K562 (cell line): ENCODE measurements around the gene SHANK1. TPM values are rescaled to one million over a fixed set of nuclear protein-coding genes. Genes with fewer than 3 reads are reported as not detected.
A peak's percentile ranks its signal among the peaks of the same experiment; 100 is the strongest.

Experiments used
- ESRRB ChIP-seq: fragments of 250-450 bp; sonication (Bioruptor Pico); IDR thresholded peaks from 2 replicates; pipeline ENCODE4 v1.5.0; 2020; ENCODE audit warnings: mild to moderate bottlenecking, moderate library complexity, borderline replicate concordance
- MIER1 ChIP-seq: fragments of 450-650 bp; IDR thresholded peaks from 2 replicates; pipeline ENCODE4 v1.6.1; 2016; ENCODE audit warnings: antibody characterized with exemption, mild to moderate bottlenecking, low read depth
- NRF1 ChIP-seq, 2 experiments: fragments of 450-650 bp; IDR thresholded peaks in 1 of 2; conservative IDR thresholded peaks in 1 of 2; 2 replicates each; pipeline ENCODE4 v1.6.1; 2014; ENCODE audit warnings: mild to moderate bottlenecking in 2 of 2
- PCBP1 ChIP-seq: fragments of 200-400 bp; formaldehyde crosslinking; IDR thresholded peaks from 2 replicates; pipeline ENCODE4 v1.6.1; 2018; ENCODE audit warnings: mild to moderate bottlenecking, low read depth, low read length; ENCODE audit not compliant: poor library complexity, severe bottlenecking
- PRMT5 ChIP-seq: sonication (generic); formaldehyde crosslinking; IDR thresholded peaks from 2 replicates; pipeline ENCODE4 v1.5.0; 2020; ENCODE audit warnings: missing genetic modification reagents
- TAF15 ChIP-seq: fragments of 200-400 bp; formaldehyde crosslinking; IDR thresholded peaks from 2 replicates; pipeline ENCODE4 v1.6.1; 2017; ENCODE audit warnings: mild to moderate bottlenecking, low read depth, low read length, moderate library complexity
- polyA plus RNA-seq, 8 experiments: library from polyadenylated mRNA; depleted of rRNA in 4 of 8; stranded (reverse) in 5 of 8; unstranded in 3 of 8; fragments of >200 nt; fragmentation: Nextera tagmentation in 2 of 8; fragmentation: Illumina TruSeq in 1 of 8; extraction: Ambion mirVana in 2 of 8; extraction: Trizol in 1 of 8; gene quantifications; 2 replicates each; pipeline versions ENCODE4 v1.2.1 to v1.2.3, GENCODE V29; 2011 to 2014; ENCODE audit warnings: inconsistent platforms in 1 of 8, missing spikeins in 1 of 8
- total RNA-seq, 7 experiments: library from RNA; depleted of rRNA in 6 of 7; stranded (reverse); fragments of >200 nt in 6 of 7; fragmentation: Illumina TruSeq in 2 of 7; extraction: Trizol in 2 of 7; gene quantifications; 2 replicates each; pipeline versions ENCODE4 v1.2.1 to v1.2.3, GENCODE V29; 2011 to 2021; ENCODE audit warnings: low replicate concordance in 1 of 7
- TF ChIP-seq, protein P1 (sequence below), 2 experiments: fragments of 450-650 bp; formaldehyde crosslinking in 1 of 2; IDR thresholded peaks; 2 replicates each; pipeline versions ENCODE4 v1.4.0 to v1.6.1; 2014 to 2020; ENCODE audit warnings: mild to moderate bottlenecking in 2 of 2, borderline replicate concordance in 1 of 2, low read depth in 1 of 2
- TF ChIP-seq, protein P2 (sequence below), 2 experiments: IDR thresholded peaks; 2 replicates each; pipeline ENCODE4 v1.6.1; 2011; ENCODE audit warnings: borderline replicate concordance in 1 of 2, control low read depth in 1 of 2, low read depth in 1 of 2, low read length in 1 of 2, mild to moderate bottlenecking in 1 of 2, mixed read lengths in 1 of 2, moderate library complexity in 1 of 2; ENCODE audit not compliant: insufficient read depth in 1 of 2, insufficient read length in 1 of 2, poor library complexity in 1 of 2, severe bottlenecking in 1 of 2; ENCODE audit errors: extremely low read depth in 1 of 2
- TF ChIP-seq, protein P3 (sequence below): sonication (generic); formaldehyde crosslinking; IDR thresholded peaks from 2 replicates; pipeline ENCODE4 v1.8.0; 2022; ENCODE audit warnings: mild to moderate bottlenecking, missing genetic modification reagents, borderline replicate concordance
- TF ChIP-seq, protein P4 (sequence below): fragments of 200-800 bp; sonication (Bioruptor generic); IDR thresholded peaks from 2 replicates; pipeline ENCODE4 v1.6.1; 2017; ENCODE audit warnings: missing genetic modification characterization, missing compliant biosample characterization
- TF ChIP-seq, protein P5 (sequence below): sonication (generic); formaldehyde crosslinking; IDR thresholded peaks from 2 replicates; pipeline ENCODE4 v1.9.0; 2022; ENCODE audit warnings: mild to moderate bottlenecking, missing genetic modification reagents

Gene SHANK1
- total and polyA plus RNA-seq, 9 of the 15 experiments (the other 6 are each of a cell fraction or from before 2014, with no cell fraction given), result 0.33 to 1.3 (median 0.55) TPM; not detected in 2

DNA sequence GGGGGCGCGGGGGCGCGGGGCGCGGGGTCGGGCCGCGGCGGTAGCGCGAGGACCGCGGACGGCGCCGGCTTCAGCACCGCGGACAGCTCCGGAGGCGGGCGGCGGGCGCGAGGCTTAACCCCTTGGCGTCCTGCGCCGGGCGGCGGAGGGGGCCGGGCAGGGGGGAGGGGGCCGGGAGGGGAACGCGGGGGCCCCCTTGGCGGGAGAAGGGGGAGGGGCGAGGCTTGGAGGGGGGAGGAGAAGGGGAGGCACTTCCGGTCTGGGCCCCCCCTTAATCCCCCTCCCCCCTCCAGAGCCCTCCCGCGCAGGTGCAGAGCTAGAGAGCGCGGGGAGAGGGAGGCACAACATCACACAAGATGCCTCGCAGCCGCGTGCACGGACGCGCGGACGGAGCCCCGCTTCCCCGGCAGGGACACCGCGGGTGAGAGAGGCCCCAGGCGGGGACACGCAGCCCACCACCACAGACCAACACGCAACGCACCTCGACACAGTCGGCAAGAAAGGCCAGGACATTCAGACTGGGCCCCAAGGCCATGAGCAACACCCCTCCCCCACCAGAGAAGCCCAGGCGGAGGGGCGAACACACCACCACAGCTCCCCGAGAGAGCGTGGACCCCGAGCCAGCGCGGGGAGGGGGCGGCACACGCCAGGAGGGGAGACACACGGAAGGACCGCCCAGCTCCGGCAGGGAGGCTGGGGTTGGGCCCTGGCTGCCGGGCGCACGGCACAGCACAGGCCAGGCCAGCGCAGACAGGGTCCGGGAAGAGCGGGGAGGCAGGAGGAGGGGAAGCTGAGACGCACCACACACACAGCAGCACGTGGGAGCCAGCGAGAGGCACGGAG is 24.1 kb downstream of the SHANK1 start (continued):
- TF ChIP-seq MIER1, result 0 out of 2 replicates have a peak, but pooled peaks have one; percentile 2
- TF ChIP-seq, protein P1, sequence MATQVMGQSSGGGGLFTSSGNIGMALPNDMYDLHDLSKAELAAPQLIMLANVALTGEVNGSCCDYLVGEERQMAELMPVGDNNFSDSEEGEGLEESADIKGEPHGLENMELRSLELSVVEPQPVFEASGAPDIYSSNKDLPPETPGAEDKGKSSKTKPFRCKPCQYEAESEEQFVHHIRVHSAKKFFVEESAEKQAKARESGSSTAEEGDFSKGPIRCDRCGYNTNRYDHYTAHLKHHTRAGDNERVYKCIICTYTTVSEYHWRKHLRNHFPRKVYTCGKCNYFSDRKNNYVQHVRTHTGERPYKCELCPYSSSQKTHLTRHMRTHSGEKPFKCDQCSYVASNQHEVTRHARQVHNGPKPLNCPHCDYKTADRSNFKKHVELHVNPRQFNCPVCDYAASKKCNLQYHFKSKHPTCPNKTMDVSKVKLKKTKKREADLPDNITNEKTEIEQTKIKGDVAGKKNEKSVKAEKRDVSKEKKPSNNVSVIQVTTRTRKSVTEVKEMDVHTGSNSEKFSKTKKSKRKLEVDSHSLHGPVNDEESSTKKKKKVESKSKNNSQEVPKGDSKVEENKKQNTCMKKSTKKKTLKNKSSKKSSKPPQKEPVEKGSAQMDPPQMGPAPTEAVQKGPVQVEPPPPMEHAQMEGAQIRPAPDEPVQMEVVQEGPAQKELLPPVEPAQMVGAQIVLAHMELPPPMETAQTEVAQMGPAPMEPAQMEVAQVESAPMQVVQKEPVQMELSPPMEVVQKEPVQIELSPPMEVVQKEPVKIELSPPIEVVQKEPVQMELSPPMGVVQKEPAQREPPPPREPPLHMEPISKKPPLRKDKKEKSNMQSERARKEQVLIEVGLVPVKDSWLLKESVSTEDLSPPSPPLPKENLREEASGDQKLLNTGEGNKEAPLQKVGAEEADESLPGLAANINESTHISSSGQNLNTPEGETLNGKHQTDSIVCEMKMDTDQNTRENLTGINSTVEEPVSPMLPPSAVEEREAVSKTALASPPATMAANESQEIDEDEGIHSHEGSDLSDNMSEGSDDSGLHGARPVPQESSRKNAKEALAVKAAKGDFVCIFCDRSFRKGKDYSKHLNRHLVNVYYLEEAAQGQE (IDR thresholded peaks at IDR 0.05; ENCODE audit: borderline replicate concordance), result peak; percentile 2; the same call in 1 of the 2 replicates
- TF ChIP-seq, protein P1 (CRISPR knock-in tag; IDR thresholded peaks at IDR 0.05; ENCODE audit: low read depth), result no peak
- TF ChIP-seq NRF1 (conservative IDR thresholded peaks at IDR 0.05 in 1 of 2, IDR thresholded peaks at IDR 0.05 in 1 of 2), result peak; percentile 21 to 27; a peak in 2 of 4 replicates
- TF ChIP-seq TAF15, result no peak
- peak; percentile 75; the same call in 1 of the 2 replicates for TF ChIP-seq PRMT5 (CRISPR knock-in tag)
- TF ChIP-seq, protein P2, sequence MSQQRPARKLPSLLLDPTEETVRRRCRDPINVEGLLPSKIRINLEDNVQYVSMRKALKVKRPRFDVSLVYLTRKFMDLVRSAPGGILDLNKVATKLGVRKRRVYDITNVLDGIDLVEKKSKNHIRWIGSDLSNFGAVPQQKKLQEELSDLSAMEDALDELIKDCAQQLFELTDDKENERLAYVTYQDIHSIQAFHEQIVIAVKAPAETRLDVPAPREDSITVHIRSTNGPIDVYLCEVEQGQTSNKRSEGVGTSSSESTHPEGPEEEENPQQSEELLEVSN (IDR thresholded peaks at IDR 0.05; ENCODE audit: borderline replicate concordance in 1 of 2, extremely low read depth in 1 of 2, insufficient read depth in 1 of 2, insufficient read length in 1 of 2, low read depth in 1 of 2, low read length in 1 of 2, poor library complexity in 1 of 2, severe bottlenecking in 1 of 2), result peak in 1 of 2 experiments; percentile 33
- no peak for TF ChIP-seq ESRRB (CRISPR knock-in tag)
- no peak for TF ChIP-seq PCBP1
- TF ChIP-seq, protein P3, sequence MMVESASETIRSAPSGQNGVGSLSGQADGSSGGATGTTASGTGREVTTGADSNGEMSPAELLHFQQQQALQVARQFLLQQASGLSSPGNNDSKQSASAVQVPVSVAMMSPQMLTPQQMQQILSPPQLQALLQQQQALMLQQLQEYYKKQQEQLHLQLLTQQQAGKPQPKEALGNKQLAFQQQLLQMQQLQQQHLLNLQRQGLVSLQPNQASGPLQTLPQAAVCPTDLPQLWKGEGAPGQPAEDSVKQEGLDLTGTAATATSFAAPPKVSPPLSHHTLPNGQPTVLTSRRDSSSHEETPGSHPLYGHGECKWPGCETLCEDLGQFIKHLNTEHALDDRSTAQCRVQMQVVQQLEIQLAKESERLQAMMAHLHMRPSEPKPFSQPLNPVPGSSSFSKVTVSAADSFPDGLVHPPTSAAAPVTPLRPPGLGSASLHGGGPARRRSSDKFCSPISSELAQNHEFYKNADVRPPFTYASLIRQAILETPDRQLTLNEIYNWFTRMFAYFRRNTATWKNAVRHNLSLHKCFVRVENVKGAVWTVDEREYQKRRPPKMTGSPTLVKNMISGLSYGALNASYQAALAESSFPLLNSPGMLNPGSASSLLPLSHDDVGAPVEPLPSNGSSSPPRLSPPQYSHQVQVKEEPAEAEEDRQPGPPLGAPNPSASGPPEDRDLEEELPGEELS (CRISPR knock-in tag), result no peak
- TF ChIP-seq, protein P4, sequence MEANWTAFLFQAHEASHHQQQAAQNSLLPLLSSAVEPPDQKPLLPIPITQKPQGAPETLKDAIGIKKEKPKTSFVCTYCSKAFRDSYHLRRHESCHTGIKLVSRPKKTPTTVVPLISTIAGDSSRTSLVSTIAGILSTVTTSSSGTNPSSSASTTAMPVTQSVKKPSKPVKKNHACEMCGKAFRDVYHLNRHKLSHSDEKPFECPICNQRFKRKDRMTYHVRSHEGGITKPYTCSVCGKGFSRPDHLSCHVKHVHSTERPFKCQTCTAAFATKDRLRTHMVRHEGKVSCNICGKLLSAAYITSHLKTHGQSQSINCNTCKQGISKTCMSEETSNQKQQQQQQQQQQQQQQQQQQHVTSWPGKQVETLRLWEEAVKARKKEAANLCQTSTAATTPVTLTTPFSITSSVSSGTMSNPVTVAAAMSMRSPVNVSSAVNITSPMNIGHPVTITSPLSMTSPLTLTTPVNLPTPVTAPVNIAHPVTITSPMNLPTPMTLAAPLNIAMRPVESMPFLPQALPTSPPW (CRISPR knock-in tag), result peak; percentile 85
- TF ChIP-seq, protein P5, sequence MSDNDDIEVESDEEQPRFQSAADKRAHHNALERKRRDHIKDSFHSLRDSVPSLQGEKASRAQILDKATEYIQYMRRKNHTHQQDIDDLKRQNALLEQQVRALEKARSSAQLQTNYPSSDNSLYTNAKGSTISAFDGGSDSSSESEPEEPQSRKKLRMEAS, result peak; percentile 15; the same call in 1 of the 2 replicates
